Ramos (cell line): ENCODE measurements around the gene WNK2.

Experiments
- in situ Hi-C: fragments of 300-500 bp; cut with MboI; formaldehyde crosslinking; loops from one replicate; pipeline ENCODE4 v1.14.3; 2022; ENCODE audit warnings: low sequenced_read_pairs; ENCODE audit not compliant: unreplicated experiment

Gene WNK2

DNA sequence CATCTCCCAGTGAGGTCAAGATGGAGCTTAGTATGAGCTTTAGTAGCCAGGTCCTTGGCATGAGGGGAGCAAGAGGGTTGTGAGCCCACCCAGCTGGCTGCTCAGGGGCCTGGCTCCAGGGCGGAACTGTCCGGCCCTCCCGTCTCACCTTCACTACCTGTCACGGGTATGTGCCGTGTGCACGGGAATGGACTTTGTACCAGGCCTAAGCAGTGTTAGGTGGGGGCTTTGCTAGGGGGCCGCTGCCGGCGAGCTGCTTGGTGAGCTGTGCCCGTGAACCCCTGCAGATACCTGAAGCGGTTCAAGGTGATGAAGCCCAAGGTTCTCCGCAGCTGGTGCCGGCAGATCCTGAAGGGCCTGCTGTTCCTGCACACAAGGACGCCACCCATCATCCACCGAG lies 46.7 kb downstream of the WNK2 start:
- in situ Hi-C loops: no loop called here

GRCh38 chr9:93231121-93231694 lies 47.3 kb downstream of the WNK2 start:
- in situ Hi-C loops: no loop called here

GRCh38 chr9:93231716-93232115 lies 47.8 kb downstream of the WNK2 start:
- in situ Hi-C loops: no loop called here

DNA sequence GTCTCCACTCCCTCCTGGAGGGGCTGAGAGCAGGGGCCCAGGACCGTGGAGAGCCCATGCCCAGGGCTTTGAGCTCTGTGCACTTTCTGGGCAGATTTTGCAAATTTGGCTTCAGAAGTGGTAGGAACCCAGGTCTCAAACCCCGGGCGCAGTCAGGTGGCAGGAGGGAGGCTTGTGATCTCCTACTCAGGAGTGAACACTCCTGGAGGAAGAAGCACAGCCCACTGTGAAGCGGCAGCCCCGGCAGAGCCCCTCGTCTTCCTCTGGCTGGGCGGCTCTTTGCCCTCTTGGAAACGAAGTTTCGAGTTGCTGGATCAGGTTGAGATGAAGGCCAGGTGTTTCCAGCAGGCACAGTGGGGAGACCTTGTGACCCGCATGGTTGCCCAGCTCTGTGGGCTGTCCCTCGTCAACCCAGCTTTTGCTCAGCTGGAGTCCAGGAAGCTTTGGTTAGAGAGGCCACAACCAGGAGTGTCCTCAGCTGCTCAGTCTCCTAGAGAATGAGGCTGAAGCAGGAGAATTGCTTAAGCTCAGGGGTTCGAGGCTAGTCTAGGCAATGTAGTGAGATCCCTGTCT lies 48.5 kb downstream of the WNK2 start:
- in situ Hi-C loops: no loop called here

- in situ Hi-C loops: no loop called here
These were observed 49.1 kb downstream of the WNK2 start for GRCh38 chr9:93233033-93233432.

DNA sequence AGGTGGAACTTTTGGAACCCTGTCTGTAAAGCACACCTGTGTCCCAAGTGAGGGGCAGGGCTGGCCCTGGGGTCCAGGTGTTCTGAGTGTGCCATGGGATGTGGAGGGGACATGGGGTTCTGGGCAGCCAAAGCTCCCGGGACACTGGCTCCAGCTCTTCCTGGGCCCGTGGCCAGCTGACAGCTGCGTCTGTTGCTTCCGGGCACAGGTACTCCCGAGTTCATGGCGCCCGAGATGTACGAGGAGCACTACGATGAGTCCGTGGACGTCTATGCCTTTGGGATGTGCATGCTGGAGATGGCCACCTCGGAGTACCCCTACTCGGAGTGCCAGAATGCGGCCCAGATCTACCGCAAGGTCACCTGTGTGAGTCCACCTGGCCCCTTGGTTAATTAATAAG lies 50.7 kb downstream of the WNK2 start:
- in situ Hi-C loops: no loop called here

DNA sequence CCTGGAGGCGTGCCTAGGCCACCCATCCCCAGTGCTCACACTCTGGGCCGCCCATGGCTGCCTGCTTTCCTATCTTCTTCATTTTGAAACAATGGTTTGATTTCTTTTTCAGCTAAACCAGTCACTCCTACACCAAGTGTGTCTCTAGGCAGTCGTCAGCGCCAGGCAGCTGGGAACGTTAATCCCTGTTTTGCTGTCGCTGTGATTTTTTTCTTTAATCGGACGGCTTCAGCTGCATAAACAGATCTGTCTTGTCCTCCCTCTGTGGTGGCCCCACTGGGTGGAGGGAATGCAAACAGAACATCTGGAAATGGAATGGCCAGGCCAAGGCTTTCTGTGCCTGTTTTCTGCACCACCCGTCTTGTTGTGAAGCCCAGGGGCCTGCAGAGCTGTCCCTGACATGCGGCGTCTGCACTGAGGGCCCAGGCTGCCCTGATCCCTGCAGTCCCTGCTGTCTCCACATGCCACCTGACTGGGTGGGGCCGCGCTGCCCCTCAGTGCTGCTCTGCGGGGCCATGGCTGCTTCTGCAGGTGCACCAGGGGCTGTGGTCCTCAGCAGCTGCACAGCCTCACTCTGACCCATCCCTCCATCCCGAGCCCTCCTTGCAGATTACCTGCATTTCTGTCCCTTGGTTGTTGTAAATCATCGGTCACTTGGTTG lies 51.5 kb downstream of the WNK2 start:
- in situ Hi-C loops: no loop called here

GRCh38 chr9:93236541-93237206 lies 52.7 kb downstream of the WNK2 start:
- in situ Hi-C loops: no loop called here

- in situ Hi-C loops: no loop called here
These were observed 53.6 kb downstream of the WNK2 start for GRCh38 chr9:93237540-93237939.

DNA sequence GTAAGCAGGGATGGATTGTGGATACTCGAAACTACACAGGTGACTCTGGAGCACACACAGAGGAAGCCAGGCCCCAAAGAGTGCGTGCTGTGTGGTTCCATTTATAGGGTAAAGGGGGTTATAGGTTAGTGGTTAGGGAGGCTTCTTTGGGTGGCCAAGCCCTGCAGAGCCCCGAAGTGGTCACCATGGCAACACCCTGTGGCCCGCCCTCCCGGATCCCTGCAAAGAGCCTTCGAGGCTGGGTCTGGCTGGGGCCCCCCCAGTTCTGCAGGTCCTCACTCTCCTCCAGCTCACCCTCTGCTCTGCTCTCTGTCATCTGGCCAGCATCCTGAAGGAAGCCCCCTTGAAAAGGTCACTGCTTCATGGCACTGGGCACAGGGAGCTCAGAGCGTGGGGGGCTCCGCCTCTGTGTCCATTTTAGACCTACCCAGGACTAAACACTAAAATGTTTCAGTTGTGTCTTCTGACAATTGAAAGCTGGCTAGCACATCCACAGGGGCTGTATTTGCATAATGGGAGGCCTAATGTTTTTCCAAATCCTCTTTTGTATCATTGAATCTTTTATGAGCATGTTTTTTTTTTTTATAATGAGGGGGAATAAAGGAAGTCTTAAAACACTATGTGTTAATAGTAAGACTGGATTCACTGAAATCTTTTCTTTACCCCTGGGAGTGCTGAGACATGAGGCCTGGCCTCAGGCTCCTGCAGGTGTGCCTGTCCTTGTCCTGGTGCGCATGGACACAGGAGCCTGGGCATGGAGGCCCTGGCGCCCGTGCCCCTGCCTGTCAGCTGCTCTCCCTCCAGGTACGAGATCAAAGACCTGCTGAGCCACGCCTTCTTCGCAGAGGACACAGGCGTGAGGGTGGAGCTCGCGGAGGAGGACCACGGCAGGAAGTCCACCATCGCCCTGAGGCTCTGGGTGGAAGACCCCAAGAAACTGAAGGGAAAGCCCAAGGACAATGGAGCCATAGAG lies 55.3 kb downstream of the WNK2 start:
- in situ Hi-C loops: no loop called here

GRCh38 chr9:93240891-93241334 lies 57.0 kb downstream of the WNK2 start:
- in situ Hi-C loops: no loop called here

DNA sequence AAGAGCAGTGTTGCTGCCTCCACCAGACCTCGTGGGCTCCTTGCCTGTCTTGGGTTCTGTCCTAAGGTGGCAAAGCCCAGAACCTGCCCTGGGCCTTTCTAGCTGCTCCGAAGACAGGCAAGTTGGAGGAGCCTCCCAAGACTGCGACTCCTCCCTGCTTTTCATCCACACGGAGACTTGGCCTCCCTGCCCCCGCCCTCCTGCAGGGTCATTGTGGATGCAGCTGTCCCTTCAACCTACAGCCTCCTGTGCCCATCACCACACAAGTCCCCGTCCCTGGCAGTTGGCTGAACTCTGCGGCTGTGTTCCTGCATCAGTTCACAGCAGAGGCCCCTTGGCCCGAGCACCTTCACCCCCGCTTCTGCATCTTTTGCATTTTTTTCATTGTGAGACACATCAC lies 59.2 kb downstream of the WNK2 start:
- in situ Hi-C loops: no loop called here

DNA sequence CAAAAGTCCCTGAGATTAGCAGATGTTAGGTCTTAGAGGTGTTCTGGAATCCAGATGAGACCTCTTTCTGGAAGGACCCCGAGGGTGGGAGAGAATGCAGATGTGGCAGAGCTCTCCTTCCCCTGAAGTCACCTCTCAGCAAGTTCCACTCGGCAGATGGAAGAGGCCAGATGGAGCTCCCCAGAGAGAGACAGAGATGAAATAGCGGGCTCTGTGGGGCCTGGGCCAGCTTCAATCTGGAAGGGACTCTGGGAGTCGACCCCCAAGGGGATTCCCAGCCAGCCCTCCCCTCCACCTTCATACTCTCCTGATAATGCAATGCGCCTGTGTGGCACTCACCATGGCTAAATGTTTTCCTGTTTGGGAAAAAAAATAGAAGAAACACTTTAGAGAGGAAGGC lies 60.2 kb downstream of the WNK2 start:
- in situ Hi-C loops: no loop called here

DNA sequence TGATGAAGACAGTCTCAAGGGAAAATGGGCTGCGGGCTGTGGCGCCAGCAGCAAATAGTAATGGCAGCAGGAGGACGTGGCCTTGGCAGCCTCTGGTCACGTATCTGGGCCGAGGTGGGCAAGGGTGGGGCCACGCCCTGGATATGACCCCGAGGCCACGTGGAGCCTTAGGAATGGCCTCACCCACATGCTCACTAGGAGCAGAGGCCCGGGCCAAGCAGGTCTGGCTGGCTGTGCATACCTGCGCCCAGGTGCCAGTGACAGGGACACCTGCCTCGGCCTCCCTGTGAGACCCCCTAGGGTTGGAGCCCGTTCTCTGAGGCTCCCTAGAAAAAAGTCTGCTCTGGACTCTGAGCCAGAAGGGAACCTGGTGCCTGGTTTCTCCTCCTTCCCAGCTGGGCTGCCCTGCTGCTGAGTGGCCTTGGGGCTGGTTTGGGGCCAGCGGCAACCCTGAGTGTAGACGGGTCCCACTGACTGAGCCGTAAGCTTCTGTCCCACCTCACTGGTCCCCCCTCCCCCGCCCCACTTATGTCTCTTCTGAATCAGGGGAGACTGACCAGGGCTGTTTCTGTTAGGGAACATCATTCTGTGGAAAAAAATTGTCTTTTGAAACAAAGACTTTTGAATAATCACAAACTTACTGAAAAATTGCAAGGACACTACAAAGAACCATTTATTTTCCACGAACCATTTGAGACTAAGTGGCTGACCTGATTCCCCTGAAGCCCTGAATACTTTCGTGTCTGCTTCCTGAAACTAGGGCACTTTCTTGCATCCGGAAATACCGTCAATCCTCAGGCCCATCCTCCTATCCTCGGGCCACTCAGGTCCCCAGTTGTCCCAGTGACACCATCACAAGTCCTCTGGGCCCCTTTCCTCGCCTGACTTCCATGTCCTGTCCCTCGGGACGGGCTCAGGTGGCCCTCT lies 60.8 kb downstream of the WNK2 start:
- in situ Hi-C loops: no loop called here

GRCh38 chr9:93245437-93245970 lies 61.6 kb downstream of the WNK2 start:
- in situ Hi-C loops: no loop called here

GRCh38 chr9:93246111-93246510 lies 62.2 kb downstream of the WNK2 start:
- in situ Hi-C loops: no loop called here

- in situ Hi-C loops: no loop called here
These were observed 62.6 kb downstream of the WNK2 start for GRCh38 chr9:93246526-93246925.

- in situ Hi-C loops: no loop called here
These were observed 63.3 kb downstream of the WNK2 start for GRCh38 chr9:93247099-93247865.
